BE2C (cell line): ENCODE results near the gene SLC9A2. TPM values are rescaled to one million over a fixed set of nuclear protein-coding genes. Genes with fewer than 3 reads are reported as not detected.

Source experiments
- DNase-seq: peaks from one replicate; pipeline ENCODE4 v3.0.0-alpha.2; 2020
- H3K27me3 ChIP-seq: fragments of 250-450 bp; sonication (Bioruptor Pico); 2 replicates; pipeline ENCODE4 v1.5.1; 2020; ENCODE audit warnings: mild to moderate bottlenecking
- H3K36me3 ChIP-seq: fragments of 250-450 bp; sonication (Bioruptor Pico); 2 replicates; pipeline ENCODE4 v1.5.1; 2020; ENCODE audit warnings: mild to moderate bottlenecking
- H3K4me1 ChIP-seq: fragments of 250-450 bp; sonication (Bioruptor Pico); 2 replicates; pipeline ENCODE4 v1.5.1; 2020
- H3K4me3 ChIP-seq: 2 replicates; pipeline ENCODE4 v1.5.1; 2011; ENCODE audit warnings: low read depth, low read length
- H3K9me3 ChIP-seq: fragments of 250-450 bp; sonication (Bioruptor Pico); 2 replicates; pipeline ENCODE4 v1.5.1; 2020
- CTCF ChIP-seq: IDR thresholded peaks from 2 replicates; pipeline ENCODE4 v1.5.1; 2012; ENCODE audit warnings: mild to moderate bottlenecking, low read depth, low read length
- polyA plus RNA-seq: library from polyadenylated mRNA; unstranded; fragments of >200 nt; gene quantifications from one replicate; pipeline ENCODE4 v1.2.1, GENCODE V29; 2012; ENCODE audit warnings: low read depth, missing spikeins; ENCODE audit not compliant: insufficient read length, insufficient read depth

SLC9A2 gene
- polyA plus RNA-seq, result not detected

- Histone ChIP-seq H3K9me3 (no peaks in the 10 kb centered on the region), H3K4me3 (no peak within 1 kb of the TSS), H3K27me3 (peaks cover 20% of the 10 kb centered on the region), H3K4me1 (no peaks in the 10 kb centered on the region), H3K36me3 (no peaks in the 10 kb centered on the region)
- TF ChIP-seq CTCF, result no peak
- no peak for DNase-seq
Measured at GRCh38 chr2:102619414-102620319, at the start of gene SLC9A2. Gene SLC9A2, plus strand, starts transcription at chr2:102619553. Its CDS starts 296 bp downstream, at chr2:102619849.

- no peak for TF ChIP-seq CTCF
- Histone ChIP-seq H3K4me1 (no peaks in the 10 kb centered on the region), H3K27me3 (no peaks in the 10 kb centered on the region), H3K4me3 (no peak overlapping the region), H3K36me3 (no peaks in the 10 kb centered on the region), H3K9me3 (no peaks in the 10 kb centered on the region)
- DNase-seq, result no peak
Measured at GRCh38 chr2:102575888-102576287, 43.5 kb upstream of the SLC9A2 start.

GRCh38 chr2:102578376-102578775 lies 41.0 kb upstream of the SLC9A2 start:
- TF ChIP-seq CTCF, result no peak
- DNase-seq, result no peak
- Histone ChIP-seq H3K36me3 (no peaks in the 10 kb centered on the region), H3K4me3 (no peak overlapping the region), H3K27me3 (no peaks in the 10 kb centered on the region), H3K9me3 (no peaks in the 10 kb centered on the region), H3K4me1 (no peaks in the 10 kb centered on the region)

GRCh38 chr2:102581911-102582310 lies 37.4 kb upstream of the SLC9A2 start:
- no peak for DNase-seq
- no peaks in the 10 kb centered on the region for H3K36me3 ChIP-seq
- H3K4me3 ChIP-seq, result no peak overlapping the region
- no peaks in the 10 kb centered on the region for H3K27me3 ChIP-seq
- no peak for TF ChIP-seq CTCF
- no peaks in the 10 kb centered on the region for H3K4me1 ChIP-seq
- H3K9me3 ChIP-seq, result no peaks in the 10 kb centered on the region

GRCh38 chr2:102582845-102583244 lies 36.5 kb upstream of the SLC9A2 start:
- DNase-seq, result no peak
- Histone ChIP-seq H3K27me3 (no peaks in the 10 kb centered on the region), H3K4me1 (no peaks in the 10 kb centered on the region), H3K36me3 (no peaks in the 10 kb centered on the region), H3K4me3 (no peak overlapping the region), H3K9me3 (no peaks in the 10 kb centered on the region)
- TF ChIP-seq CTCF, result no peak

- no peaks in the 10 kb centered on the region for H3K36me3 ChIP-seq
- no peak for DNase-seq
Measured at GRCh38 chr2:102585847-102586404, 33.4 kb upstream of the SLC9A2 start.

More at GRCh38 chr2:102585847-102586404, 33.4 kb upstream of the SLC9A2 start:
- H3K4me1 ChIP-seq, result no peaks in the 10 kb centered on the region
- no peak for TF ChIP-seq CTCF
- H3K4me3 ChIP-seq, result no peak overlapping the region
- H3K27me3 ChIP-seq, result no peaks in the 10 kb centered on the region
- no peaks in the 10 kb centered on the region for H3K9me3 ChIP-seq
